Measurements from ENCODE around the gene FIGNL2.
"Not testable (repeated sequence)": the region's sequence is repeated elsewhere in the genome, so short reads cannot be mapped to it uniquely, and the experiment has no call there.

Gene FIGNL2

DNA sequence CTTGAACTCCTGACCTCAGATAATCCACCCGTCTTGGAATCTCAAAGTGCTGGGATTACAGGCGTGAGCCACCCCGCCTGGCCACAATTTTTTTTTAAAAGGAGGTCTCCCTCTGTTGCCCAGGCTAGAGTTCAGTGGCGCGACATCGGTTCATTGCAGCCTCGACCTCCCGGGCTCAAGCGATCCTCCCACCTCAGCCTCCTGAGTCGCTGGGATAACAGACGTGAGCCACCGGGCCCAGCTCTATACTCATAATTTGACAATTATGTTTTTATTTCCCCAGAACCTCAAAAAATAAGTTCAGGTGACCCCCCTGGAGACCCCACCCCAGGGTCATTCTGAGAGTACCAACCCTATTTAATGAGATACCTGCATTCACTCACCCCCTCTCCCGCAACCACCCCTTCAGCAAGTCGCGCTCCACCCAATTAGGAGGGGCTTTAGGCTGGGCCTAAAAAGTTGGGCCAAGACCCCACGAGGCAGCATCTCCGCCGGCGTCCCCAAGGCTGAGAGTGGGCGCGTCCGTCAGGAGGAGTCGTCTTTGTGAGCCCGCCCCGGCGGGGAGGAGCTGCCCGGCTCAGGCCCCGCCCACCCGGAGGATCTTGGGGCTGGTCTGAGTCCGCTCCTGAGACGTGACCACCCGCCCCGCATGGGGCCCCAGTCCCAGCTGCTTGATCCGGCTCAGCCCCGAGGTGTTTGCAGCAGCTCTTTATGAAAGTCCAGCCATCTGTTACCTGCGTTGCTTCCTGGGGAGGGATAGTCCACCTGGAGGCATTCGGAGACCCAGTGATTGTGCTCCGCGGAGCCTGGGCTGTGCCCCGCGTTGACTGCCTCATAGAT, 39.2 kb upstream of the FIGNL2 start, which contains the start of gene ANKRD33:
Gene ANKRD33 (plus strand): TSS at position 628 of the 840 bp plus-strand sequence. CDS start 84 bp downstream, at position 712.
- Histone ChIP-seq H3K9me3 (ENCODE audit: control insufficient read depth, insufficient read depth, low read length) (no peaks in the 10 kb centered on the region), H3K4me1 (ENCODE audit: control insufficient read depth, insufficient read depth, low read length) (peaks cover 8% of the 10 kb centered on the region), H3K36me3 (ENCODE audit: control insufficient read depth, insufficient read depth, low read length) (no peaks in the 10 kb centered on the region), H3K4me3 (ENCODE audit: low read depth, low read length) (peak within 1 kb of the TSS; percentile 59), H3K27me3 (ENCODE audit: control insufficient read depth, insufficient read depth, low read length) (peaks cover 17% of the 10 kb centered on the region), H3K27ac (ENCODE audit: low read depth, low read length) (no peak within 1 kb of the TSS), H3K9ac (ENCODE audit: low read depth, low read length) (no peak within 1 kb of the TSS)

DNA sequence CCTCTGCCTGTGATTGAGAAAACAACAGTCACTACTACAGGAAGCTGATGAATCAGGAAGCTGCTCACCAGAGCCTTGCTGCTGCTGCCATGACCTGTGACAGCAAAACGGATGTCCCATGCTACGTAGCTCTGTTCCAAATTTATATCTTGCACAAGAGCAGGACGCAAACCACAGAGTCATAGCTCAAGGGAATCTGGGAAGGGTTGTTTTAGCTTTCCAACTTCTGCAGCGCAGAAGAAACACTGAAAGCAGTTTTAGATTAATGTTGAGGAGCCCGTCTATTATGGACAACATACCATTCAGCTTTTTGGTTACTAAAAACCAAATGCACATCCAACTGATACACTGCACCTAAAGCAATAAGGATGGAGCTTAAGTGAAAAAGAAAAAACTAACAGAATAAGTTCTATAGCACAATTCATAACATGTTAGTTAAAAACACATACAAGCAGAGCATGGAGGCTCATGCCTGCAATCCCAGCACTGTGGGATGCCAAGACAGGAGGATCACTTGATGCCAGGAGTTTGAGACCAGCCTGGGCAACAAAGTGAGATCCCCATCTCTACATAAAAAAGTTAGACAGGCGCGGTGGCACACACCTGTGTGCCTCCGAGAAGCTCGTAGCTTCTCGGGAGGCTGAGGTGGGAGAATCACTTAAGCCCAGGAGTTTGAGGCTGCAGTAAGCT, 37.6 kb upstream of the FIGNL2 start:
- Histone ChIP-seq H3K27me3 (ENCODE audit: control insufficient read depth, insufficient read depth, low read length) (peaks cover 17% of the 10 kb centered on the region), H3K9me3 (ENCODE audit: control insufficient read depth, insufficient read depth, low read length) (no peaks in the 10 kb centered on the region), H3K27ac (ENCODE audit: low read depth, low read length) (no peak overlapping the region), H3K9ac (ENCODE audit: low read depth, low read length) (no peak overlapping the region), H3K4me1 (ENCODE audit: control insufficient read depth, insufficient read depth, low read length) (peaks cover 8% of the 10 kb centered on the region), H3K4me3 (ENCODE audit: low read depth, low read length) (no peak overlapping the region), H3K36me3 (ENCODE audit: control insufficient read depth, insufficient read depth, low read length) (no peaks in the 10 kb centered on the region)

DNA sequence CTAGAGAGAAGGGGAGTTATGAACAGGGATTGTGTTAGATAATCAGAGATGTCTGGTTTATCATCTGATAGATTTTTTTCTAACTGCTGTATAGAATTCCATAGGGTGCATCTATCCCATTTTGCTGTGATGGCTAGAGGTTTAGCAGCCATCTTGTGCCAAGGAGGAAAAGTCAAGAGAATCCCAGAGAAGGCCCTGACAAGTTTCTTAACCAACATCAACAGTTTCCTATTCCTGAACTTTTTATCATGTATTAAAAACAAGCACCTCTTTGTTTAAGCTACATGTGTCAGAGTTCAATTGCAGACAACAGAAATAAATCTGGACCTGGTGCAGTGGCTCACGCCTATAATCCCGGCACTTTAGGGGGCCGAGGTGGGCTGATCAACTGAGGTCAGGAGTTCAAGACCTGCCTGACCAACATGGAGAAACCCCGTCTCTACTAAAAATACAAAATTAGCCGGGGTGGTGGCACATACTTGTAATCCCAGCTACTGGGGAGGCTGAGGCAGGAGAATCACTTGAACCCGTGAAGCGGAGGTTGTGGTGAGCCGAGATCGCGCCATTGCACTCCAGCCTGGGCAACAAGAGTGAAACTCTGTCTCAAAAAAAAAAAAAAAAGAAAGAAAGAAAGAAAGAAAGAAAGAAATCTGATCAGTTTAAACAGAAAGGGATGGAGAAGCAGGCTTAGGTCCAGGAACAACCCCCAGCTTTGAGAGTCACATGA, 36.9 kb upstream of the FIGNL2 start:
- H3K4me1 ChIP-seq (ENCODE audit: control insufficient read depth, insufficient read depth, low read length); H3K27ac ChIP-seq (ENCODE audit: low read depth, low read length); H3K36me3 ChIP-seq (ENCODE audit: control insufficient read depth, insufficient read depth, low read length); H3K4me3 ChIP-seq (ENCODE audit: low read depth, low read length); H3K9me3 ChIP-seq (ENCODE audit: control insufficient read depth, insufficient read depth, low read length); H3K9ac ChIP-seq (ENCODE audit: low read depth, low read length): not testable (repeated sequence)
- peaks cover 17% of the 10 kb centered on the region for H3K27me3 ChIP-seq (ENCODE audit: control insufficient read depth, insufficient read depth, low read length)

DNA sequence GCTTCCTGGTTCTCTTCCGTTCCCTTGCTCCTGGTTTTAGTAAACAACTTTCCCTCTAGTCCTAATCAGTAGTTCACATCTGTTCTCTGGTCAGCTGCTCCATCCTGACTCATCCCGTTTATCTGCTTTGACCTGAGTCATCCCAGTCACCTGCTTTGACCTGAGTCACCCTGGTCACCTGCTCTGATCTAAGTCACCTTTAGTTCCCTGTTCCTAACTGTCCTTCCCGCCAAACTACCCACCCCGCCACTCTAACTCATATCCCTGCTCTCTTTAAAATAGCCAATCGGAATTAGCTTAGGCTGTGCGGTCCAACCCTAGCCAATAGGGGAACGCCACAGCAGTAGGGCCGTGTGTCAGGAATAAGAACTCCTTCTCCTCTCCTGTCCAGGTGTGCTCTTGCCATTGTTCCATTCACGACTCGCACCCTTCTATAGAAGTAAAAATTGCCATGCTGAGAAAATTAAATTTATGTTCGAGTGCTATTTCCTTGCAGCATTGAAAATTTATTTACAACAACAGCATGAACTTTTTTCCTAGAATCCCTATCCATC, 36.2 kb upstream of the FIGNL2 start:
- no peaks in the 10 kb centered on the region for H3K36me3 ChIP-seq (ENCODE audit: control insufficient read depth, insufficient read depth, low read length)
- H3K9me3 ChIP-seq (ENCODE audit: control insufficient read depth, insufficient read depth, low read length): no peaks in the 10 kb centered on the region
- no peak overlapping the region for H3K27ac ChIP-seq (ENCODE audit: low read depth, low read length)
- H3K4me3 ChIP-seq (ENCODE audit: low read depth, low read length): no peak overlapping the region
- H3K27me3 ChIP-seq (ENCODE audit: control insufficient read depth, insufficient read depth, low read length): peaks cover 17% of the 10 kb centered on the region
- no peak overlapping the region for H3K9ac ChIP-seq (ENCODE audit: low read depth, low read length)
- peaks cover 8% of the 10 kb centered on the region for H3K4me1 ChIP-seq (ENCODE audit: control insufficient read depth, insufficient read depth, low read length)

DNA sequence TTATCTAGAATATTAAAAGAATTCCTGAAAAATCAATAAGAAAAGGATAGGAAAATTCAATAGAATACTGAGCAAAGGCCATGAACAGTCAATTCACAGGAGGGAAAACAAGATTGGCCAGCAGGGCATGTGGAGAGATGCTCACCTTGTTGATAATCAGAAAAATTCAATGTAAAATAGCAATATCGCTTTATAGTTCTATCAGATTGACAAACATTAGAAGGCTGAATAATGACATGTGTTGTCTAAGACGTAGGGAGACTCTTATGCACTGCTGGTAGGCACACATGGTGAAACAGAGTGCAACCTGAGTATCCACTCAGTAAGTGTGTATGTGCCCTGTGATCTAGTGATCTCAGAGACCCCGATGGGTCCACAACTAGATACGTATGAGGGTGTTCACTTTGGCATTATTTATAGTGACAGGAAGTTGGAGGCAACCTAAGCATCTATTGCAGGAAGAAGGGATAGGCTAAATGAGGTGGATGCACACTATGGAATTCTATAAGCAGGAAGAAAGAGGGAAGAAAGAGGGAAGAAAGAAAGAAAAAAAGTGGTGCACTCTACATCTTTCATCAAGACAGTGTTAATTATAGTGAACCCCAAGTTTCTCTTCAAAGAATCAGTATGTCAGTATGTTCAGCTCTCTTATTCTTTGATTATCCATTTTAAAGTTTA, 35.6 kb upstream of the FIGNL2 start:
- Histone ChIP-seq H3K9ac (ENCODE audit: low read depth, low read length) (no peak overlapping the region), H3K4me3 (ENCODE audit: low read depth, low read length) (no peak overlapping the region), H3K27me3 (ENCODE audit: control insufficient read depth, insufficient read depth, low read length) (peaks cover 12% of the 10 kb centered on the region), H3K36me3 (ENCODE audit: control insufficient read depth, insufficient read depth, low read length) (no peaks in the 10 kb centered on the region), H3K27ac (ENCODE audit: low read depth, low read length) (no peak overlapping the region), H3K9me3 (ENCODE audit: control insufficient read depth, insufficient read depth, low read length) (no peaks in the 10 kb centered on the region), H3K4me1 (ENCODE audit: control insufficient read depth, insufficient read depth, low read length) (peaks cover 8% of the 10 kb centered on the region; the same call in 1 of the 2 replicates)

DNA sequence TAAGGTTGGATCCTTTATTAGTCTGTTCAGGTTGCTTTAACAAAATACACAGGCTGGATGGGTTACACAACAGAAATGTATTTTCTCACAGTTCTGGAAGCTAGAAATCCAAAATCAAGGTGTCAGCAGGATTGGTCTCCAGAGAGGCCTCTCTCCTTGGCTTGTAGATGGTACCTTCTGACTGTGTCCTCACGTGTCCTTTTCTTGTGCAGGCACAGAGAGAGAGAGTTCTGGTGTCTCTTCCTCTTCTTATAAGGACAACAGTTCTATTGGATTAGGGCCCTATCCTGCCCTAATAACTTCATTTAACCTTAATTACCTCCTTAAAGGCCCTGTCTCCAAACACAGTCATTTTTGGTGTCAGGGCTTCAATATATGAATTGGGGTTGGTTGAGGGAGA, 34.8 kb upstream of the FIGNL2 start:
- Histone ChIP-seq H3K4me3 (ENCODE audit: low read depth, low read length) (no peak overlapping the region), H3K4me1 (ENCODE audit: control insufficient read depth, insufficient read depth, low read length) (peaks cover 6% of the 10 kb centered on the region; the same call in 1 of the 2 replicates), H3K9me3 (ENCODE audit: control insufficient read depth, insufficient read depth, low read length) (no peaks in the 10 kb centered on the region), H3K27ac (ENCODE audit: low read depth, low read length) (no peak overlapping the region), H3K36me3 (ENCODE audit: control insufficient read depth, insufficient read depth, low read length) (no peaks in the 10 kb centered on the region), H3K9ac (ENCODE audit: low read depth, low read length) (no peak overlapping the region), H3K27me3 (ENCODE audit: control insufficient read depth, insufficient read depth, low read length) (peaks cover 5% of the 10 kb centered on the region)

DNA sequence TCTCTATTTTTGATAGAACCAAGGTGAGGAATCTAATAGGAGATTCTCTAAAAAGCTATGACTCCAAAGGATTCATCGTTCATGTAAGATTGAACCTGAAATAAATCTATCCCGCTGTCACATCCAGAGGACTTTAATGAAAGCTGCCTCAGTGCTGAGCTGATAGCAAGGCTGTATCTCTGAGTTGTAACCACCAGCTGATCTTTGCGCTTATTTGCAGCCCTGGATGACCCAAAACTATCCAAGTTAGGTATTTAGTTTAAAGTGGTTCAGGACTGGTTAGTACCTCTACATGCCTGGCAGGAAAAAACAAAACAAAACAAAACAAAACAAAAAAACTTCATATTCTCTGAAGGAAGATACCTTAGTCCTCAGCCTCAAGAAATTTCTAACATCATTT, 30.6 kb upstream of the FIGNL2 start:
- H3K9ac ChIP-seq (ENCODE audit: low read depth, low read length): no peak overlapping the region
- no peak overlapping the region for H3K27ac ChIP-seq (ENCODE audit: low read depth, low read length)
- no peaks in the 10 kb centered on the region for H3K9me3 ChIP-seq (ENCODE audit: control insufficient read depth, insufficient read depth, low read length)
- no peaks in the 10 kb centered on the region for H3K36me3 ChIP-seq (ENCODE audit: control insufficient read depth, insufficient read depth, low read length)
- no peak overlapping the region for H3K4me3 ChIP-seq (ENCODE audit: low read depth, low read length)
- H3K27me3 ChIP-seq (ENCODE audit: control insufficient read depth, insufficient read depth, low read length): no peaks in the 10 kb centered on the region
- no peaks in the 10 kb centered on the region for H3K4me1 ChIP-seq (ENCODE audit: control insufficient read depth, insufficient read depth, low read length)

DNA sequence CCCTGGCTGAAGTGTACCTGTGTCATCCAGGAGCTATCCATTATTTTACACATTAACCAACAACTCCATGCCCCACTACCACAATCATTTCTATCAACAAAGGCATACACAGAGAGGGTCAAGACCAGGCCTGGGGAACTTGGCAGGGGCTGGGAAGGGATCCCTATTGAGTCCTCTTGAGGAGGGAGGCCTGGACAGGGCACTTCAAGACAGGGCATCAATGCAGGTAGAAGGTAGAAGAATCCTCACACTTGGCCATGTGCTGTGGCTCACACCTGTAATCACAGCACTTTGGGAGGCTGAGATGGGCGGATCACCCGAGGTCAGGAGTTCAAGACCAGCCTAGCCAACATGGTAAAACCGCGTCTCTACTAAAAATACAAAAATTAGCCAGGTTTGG, 26.0 kb upstream of the FIGNL2 start:
- Histone ChIP-seq H3K4me1 (ENCODE audit: control insufficient read depth, insufficient read depth, low read length) (peaks cover 24% of the 10 kb centered on the region), H3K4me3 (ENCODE audit: low read depth, low read length) (no peak overlapping the region), H3K9ac (ENCODE audit: low read depth, low read length) (no peak overlapping the region), H3K36me3 (ENCODE audit: control insufficient read depth, insufficient read depth, low read length) (no peaks in the 10 kb centered on the region), H3K9me3 (ENCODE audit: control insufficient read depth, insufficient read depth, low read length) (no peaks in the 10 kb centered on the region), H3K27me3 (ENCODE audit: control insufficient read depth, insufficient read depth, low read length) (peaks cover 21% of the 10 kb centered on the region), H3K27ac (ENCODE audit: low read depth, low read length) (no peak overlapping the region)

DNA sequence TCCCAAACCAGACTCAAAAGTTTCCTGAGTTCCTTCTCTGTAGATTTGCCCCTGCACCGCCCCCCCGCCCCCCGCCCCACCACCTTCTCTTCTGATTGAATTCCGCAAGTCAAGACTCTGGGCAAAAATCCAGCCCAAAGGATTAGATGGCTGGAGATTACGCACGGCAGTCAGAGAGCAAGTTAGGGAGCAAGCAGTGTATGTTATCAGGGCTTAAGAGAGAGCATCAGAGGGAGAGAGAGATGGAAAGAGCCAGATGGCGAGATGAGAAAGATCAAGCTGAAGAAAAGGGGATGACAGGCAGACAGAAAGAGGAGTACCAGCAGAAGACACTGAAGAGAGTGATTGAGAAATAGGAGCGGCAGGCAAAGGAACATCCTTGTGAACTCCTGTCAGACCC, 25.5 kb upstream of the FIGNL2 start:
- Histone ChIP-seq H3K36me3 (ENCODE audit: control insufficient read depth, insufficient read depth, low read length) (no peaks in the 10 kb centered on the region), H3K27me3 (ENCODE audit: control insufficient read depth, insufficient read depth, low read length) (peaks cover 23% of the 10 kb centered on the region), H3K9me3 (ENCODE audit: control insufficient read depth, insufficient read depth, low read length) (no peaks in the 10 kb centered on the region)

DNA sequence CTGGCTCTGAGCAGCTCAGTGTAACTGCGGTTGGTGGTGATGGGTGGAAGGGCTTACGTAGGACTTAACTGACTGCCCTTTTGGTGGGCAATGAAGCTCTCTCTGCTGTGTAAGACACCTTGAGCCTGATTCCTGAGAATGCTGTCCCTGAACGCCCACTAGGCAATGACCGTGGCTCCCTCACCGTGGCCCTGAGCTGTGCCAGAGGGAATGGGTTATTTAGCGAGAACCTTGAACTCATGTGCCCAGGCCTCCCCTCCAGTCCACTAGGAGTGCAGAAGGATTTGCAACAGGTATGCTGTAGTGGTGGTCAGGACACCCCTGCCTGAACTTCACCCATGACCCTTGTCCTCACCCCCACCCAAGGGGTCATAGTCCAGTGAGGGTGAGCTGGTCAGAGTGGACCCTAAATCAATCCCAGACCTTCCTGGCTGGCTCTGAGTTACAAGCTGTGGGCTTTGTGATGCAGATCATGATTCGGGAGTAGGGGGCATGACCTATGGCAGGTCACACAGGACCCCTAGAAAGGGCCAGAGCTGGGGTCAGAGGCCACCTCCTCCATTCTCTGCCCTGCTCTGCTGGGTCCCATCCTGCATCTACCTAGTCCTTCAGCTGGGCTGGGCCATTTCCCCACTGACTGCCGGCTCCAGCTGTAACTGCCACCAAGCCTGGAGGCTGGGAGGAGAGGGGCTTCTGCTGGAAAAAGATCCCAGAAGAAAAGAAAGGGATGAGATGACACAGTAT, 24.9 kb upstream of the FIGNL2 start:
- Histone ChIP-seq H3K27ac (ENCODE audit: low read depth, low read length) (no peak overlapping the region), H3K27me3 (ENCODE audit: control insufficient read depth, insufficient read depth, low read length) (peaks cover 29% of the 10 kb centered on the region), H3K9ac (ENCODE audit: low read depth, low read length) (no peak overlapping the region), H3K4me3 (ENCODE audit: low read depth, low read length) (no peak overlapping the region), H3K36me3 (ENCODE audit: control insufficient read depth, insufficient read depth, low read length) (no peaks in the 10 kb centered on the region), H3K9me3 (ENCODE audit: control insufficient read depth, insufficient read depth, low read length) (no peaks in the 10 kb centered on the region), H3K4me1 (ENCODE audit: control insufficient read depth, insufficient read depth, low read length) (peaks cover 28% of the 10 kb centered on the region)

More for the DNA sequence above, 25.5 kb upstream of the FIGNL2 start:
- no peak overlapping the region for H3K4me3 ChIP-seq (ENCODE audit: low read depth, low read length)
- H3K27ac ChIP-seq (ENCODE audit: low read depth, low read length): no peak overlapping the region
- peaks cover 25% of the 10 kb centered on the region for H3K4me1 ChIP-seq (ENCODE audit: control insufficient read depth, insufficient read depth, low read length)
- H3K9ac ChIP-seq (ENCODE audit: low read depth, low read length): no peak overlapping the region
